Measurements from ENCODE around the gene GUCA1A.
"Not testable (repeated sequence)": the region's sequence is repeated elsewhere in the genome, so short reads cannot be mapped to it uniquely, and the experiment has no call there.

The GUCA1A gene

DNA sequence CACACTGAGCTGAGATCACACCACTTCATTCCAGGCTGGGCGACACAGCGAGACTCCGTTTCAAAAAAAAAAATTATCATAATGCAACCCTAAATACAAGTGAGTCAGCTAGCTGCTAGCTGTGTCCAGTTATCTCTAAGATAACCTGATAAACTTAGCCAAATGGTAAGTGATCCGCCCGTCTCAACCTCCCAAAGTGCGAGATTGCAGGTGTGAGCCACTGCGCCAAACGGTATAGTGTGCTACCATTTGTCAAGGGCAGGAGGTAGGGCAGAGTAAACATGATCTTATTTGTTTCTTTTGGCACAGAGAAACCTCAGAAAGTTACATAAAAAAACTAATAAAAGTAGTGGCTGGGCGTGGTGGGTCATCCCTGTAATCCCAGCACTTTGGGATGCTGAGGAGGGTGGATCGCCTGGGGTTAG lies 26.0 kb upstream of the GUCA1A start:
- FAIRE-seq = no peak

DNA sequence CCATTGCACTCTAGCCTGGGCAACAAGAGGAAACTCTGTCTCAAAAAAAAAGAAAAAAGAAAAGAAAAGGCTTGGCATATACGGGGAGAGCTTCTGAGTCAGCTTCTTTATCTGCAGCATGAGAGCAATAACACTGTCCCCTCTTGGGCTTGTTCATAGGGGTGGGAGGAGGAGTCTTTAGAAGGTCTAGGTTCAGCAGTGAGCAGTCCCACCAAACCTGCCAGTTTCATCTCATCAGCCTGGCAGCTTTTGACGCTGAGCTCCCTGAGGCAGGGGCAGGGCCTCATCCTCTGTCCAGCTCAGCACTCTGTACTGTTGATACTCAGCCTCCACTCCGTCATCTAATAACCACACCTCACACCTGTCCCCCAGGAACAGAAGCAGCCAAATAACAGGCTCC lies 25.1 kb upstream of the GUCA1A start:
- FAIRE-seq = no peak

DNA sequence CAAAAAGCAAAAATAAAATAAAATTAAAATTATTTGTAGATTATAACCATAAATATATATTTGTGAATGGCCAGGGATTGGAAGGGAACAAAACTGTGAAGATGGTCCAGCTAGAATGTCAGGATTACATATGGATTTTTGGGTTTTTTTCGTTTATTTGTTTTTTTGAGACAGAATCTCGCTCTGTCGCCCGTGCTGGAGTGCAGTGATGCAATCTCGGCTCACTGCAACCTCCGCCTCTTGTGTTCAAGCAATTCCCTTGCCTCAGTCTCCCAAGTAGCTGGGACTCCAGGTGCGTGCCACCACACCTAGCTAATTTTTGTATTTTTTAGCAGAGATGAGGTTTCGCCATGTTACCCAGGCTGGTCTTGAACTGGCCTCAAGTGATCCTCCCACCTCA lies 22.9 kb upstream of the GUCA1A start:
- FAIRE-seq = no peak

DNA sequence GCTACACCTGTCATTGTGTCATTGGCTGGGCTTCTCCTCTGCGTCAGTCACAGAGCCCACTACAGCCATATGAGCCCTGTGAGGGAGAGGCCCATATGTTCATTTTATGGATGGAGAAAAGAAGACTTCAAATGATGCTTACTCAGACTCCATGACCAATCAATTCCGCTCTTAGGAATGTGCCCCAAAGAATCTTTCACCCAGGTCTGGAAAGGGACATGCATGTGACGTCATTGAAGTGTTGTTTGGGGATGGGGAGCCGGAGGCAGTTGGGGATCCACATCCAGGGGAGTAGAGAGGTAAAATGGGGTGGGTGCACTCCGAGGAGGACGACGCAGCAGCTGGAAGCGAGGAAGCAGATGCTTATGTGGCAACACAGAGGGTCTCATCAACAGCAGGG lies 21.1 kb upstream of the GUCA1A start:
- no peak for FAIRE-seq

DNA sequence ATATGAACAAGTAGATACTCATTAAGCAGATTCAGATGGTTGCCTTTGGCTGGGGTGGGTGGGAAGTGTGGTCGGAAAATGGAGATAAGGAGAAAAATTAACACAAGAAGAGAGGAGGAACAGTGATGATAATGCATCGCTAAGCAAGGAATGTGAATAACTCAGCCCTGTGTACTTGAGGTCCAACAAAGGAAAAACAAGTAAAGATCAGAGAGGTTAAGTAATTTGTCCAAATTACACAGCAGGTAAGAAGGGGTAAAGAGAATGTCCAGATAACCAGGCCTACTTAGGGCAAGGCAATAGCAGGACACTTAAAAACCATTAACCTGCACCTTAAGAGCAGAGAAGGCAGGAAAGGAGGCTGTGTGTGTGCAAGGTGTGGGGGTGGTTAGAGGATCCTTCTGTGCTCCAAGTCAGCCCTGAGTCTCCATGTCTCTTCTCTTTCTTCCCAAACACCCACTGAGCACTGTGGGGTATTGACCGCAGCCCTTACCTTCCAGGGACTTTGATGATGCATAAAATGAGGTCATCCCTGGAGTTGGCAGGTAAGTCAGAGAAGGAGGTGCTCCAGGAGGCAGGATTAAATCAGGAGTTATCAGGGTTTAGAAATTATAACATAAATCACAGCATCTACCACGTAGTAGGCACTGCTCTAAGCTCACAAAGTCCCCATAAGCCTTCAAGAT lies 20.5 kb upstream of the GUCA1A start:
- not testable (repeated sequence) for FAIRE-seq

DNA sequence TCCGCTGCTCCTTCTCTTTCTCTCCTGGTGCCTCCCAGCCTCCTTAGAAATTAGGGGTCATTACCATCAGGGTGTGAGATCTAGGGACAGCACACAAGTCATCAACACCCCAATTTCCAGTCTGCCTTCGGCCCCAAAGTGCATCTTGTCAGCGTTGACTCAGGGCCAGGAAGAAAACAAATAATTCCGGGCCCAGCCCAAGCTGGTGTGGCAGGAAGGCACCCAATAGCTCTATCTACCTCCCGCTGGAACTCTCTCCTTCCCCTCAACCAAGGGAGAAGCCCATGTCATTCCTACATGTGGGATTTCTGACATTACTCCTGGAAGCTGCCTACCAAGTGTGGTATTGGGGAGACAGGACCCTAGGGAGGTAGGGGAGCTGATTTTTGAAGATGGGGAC lies 19.2 kb upstream of the GUCA1A start:
- FAIRE-seq = no peak

- no peak for FAIRE-seq
Measured at GRCh38 chr6:42154461-42155209, 18.5 kb upstream of the GUCA1A start.

DNA sequence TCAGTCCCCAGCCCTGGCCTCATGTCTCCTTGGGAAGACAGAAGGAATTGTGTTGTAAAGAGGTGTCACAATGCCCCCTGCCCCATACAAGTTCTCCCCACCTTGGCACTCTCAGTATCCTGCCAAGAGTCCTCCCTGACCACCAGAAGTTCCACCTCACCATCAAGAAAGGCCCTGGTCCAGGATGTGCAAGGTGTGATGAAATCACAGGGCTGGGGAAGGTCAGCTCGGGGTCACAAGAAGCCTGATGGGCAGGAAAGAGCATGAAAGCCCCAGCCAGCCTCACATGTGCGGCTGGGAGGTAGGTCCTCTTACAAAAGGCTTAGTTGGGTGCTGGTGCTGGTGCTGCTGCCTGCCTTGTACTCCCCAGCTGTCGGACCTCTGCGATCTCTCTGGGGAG lies 17.9 kb upstream of the GUCA1A start:
- no peak for FAIRE-seq

- no peak for FAIRE-seq
Measured at GRCh38 chr6:42156638-42157037, 16.5 kb upstream of the GUCA1A start.

DNA sequence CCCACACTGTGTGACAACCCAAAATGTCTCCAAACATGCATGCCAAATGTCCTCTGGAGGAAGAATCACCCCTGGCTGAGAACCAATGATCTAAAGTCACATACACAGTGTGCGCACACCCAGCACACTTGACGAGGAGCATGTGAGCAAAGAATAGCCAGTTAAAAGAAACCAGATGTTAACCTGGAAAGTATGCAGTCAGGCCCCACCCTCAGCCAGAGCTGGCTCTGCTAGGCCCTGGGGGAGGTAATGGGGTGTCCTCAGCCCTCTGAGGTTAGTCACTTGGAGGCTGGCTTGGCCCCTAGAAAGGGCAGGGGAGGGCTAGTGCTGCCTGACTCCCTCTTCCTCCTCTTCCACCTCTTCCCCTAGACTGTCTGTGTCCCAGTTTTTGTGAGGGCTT lies 15.2 kb upstream of the GUCA1A start:
- FAIRE-seq = no peak

DNA sequence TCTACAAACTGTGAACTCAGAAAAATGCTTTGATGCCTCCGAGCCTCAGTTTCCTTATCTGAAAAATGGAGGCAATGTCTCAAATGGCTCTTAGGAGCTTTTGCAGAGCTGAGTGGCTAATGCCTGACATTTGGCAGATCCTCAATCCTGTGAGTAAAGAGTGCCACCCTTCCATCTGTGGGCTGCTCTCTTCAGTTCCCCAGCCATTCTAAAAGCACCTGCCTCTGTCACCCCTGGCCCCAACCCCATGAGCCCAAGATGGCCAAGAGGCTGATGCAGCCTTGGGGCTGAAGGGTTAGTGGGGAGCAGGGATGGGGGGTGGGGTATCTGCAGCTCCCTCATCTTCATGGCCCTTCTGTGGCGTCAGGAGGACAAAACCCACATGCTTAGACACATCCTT lies 14.5 kb upstream of the GUCA1A start:
- no peak for FAIRE-seq

DNA sequence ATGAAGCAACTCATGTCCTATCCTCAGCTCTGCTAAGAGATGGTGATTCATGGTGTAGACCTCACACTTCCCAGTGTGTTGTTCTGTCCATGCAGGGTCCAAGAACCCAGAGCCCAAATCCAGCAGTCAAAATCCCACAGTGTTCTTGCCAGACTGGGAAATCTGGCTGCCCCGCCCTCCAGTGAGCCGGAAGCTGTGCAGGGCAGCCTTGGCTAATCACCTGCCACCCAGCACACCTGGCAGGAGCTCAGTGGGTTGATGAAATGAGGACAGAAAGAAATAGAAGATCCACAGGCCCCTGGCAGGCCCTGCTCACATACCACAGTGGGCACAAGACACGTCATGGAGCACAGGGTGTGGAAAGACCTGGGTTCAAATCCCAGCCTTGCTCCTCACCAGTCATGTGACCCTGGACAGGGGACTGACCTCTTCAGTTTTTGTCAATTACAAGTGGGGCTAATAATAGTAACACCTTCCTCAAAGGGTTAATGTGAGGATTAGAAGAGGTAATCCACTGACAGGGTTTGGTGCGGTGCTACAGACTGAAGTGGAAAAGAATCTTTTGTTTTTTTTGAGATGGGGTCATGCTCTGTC lies 13.6 kb upstream of the GUCA1A start:
- FAIRE-seq = no peak

GRCh38 chr6:42162384-42162783 lies 10.8 kb upstream of the GUCA1A start:
- no peak for FAIRE-seq

GRCh38 chr6:42162812-42163211 lies 10.4 kb upstream of the GUCA1A start:
- no peak for FAIRE-seq

DNA sequence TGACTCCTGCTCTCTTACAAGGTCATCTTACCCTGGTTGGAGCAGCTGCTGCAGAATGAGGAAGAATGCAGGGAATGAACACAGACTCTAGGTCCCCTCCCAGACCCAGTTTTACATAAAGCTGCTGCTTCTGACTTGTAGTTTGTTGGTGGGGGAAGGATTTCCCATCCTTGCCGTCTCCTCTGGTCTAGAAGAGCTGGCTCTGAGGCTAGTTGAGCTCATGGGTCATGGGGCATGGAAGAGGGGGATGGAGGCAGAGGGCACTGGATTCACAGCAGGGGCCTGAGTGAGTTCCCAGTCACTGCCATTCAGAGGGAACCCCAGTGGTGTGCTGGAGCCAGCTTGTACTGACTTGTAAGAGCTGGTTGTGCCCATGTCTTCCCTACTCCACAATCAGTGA lies 9.2 kb upstream of the GUCA1A start:
- FAIRE-seq = no peak

- no peak for FAIRE-seq
Measured at GRCh38 chr6:42165016-42165415, 8.1 kb upstream of the GUCA1A start.

- FAIRE-seq = no peak
Measured at GRCh38 chr6:42166444-42167141, 6.6 kb upstream of the GUCA1A start.

DNA sequence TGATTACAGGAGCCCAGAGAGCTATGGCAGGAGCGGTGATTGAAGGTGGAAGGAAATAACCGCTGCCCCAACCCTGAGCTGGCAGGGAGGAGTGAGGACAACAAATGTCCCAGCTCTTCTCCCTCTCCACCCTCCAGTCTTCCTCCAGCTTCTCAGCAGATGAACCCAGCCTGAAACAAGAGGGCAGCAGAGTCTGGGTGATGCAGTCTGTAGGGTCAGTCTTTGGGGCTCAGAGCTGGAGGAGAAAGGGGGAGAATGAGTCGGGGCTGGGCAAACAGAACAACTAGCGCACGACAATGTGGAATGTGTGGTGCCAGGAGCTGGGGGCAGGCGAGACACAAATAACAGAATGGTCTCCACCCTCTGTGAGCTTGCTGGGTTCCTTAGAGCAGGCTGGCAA lies 4.5 kb upstream of the GUCA1A start:
- no peak for FAIRE-seq

DNA sequence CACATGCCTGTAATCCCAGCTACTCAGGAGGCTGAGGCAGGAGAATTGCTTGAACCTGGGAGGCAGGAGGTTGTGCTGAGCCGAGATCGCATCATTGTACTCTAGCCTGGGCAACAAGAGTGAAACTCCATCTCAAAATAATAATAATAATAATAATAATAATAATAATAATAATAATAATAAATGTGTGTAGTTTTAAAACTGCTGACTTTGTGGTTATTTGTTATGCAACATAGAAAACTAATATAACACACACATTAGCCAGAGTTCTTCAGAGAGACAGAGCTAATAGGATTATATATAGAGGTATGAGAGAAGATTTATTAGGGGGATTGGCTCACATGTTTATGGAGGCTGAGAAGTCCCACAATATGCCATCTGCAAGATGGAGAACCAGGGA lies 3.4 kb upstream of the GUCA1A start:
- FAIRE-seq = not testable (repeated sequence)

DNA sequence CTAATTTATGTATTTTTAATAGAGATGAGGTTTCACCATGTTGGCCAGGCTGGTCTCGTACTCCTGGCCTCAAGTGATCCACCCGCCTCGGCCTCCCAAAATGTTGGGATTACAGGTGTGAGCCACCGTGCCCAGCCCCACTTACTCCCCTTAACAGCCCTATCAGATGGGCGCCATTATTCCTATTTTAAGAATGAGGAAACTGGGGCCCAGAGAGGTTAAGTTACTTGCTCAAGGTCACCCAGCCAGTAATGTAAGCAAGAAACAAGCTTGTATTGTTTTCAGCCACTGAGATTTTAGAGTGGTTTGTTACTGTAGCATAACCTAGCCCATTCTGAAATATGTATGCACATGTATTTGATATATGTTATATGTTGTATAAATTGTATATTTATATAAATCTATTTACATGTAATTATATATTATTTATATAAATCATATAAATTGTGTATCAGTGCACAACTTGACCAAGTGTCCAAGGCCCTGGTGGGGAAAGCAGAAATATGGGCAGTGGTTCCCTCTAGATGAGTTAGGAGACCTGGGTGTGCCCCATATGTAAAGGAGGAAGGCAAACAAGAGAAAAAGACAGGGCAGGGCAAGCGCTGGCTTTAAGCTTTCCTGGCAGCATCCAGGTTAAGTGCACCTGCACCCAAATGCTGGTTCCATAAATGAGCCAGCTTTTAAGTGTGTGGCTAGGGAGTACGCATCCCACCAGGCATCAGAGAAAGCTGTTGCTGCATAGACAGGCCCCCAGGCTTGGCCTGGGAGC lies 1.2 kb upstream of the GUCA1A start:
- no peak for FAIRE-seq

GRCh38 chr6:42175860-42176259 lies 2.7 kb downstream of the GUCA1A start:
- FAIRE-seq = no peak

GRCh38 chr6:42176981-42177380 lies 3.8 kb downstream of the GUCA1A start:
- FAIRE-seq = no peak
